ENCODE data around the gene CAMTA1. TPM values are rescaled to one million over a fixed set of nuclear protein-coding genes. Genes with fewer than 3 reads are reported as not detected.

The CAMTA1 gene
- total and polyA plus RNA-seq, 4 donors, result 18.0 to 93.5 (median 35.8) TPM

DNA sequence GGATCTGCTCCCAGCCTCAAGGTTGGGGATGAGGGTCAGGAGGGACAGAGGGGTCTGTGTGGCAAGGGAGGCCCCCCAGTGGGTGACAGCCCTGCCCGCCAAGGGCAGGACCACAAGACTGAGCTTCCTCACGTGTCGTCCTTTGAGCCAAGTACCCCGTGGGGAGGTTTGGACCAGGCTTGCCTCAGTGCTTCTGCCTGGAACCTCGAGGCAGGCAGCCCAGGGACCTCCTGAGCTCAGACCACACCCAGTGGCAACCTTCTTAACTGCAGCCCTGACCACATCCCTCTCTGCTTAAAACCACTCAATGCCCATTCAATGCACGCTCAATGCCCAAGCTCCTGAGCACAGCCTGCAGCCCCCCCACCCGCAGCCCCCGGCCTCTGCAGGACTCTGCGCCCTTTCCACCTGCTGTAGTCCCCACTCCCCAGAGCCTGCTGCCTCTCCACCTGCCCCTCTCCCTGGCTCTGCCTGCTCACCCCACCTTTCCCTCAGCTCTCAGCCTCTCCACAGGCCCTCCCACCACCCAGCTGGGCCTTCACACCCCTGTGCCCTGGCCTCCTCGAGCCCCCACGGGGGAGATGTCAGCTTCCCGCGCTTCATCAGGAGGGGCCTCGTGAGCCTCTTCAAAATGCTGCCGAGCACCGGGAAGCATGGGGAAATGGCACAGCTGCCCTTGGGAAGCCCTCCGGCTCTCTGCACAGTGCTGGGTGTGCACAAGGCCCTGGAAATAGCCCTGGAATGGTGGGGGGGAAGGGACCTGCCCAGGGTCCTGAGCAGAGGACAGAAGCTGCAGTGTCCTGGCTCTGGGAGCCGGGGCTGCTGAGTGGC lies 856.5 kb downstream of the CAMTA1 start (continued):
- TF ChIP-seq, protein P1, sequence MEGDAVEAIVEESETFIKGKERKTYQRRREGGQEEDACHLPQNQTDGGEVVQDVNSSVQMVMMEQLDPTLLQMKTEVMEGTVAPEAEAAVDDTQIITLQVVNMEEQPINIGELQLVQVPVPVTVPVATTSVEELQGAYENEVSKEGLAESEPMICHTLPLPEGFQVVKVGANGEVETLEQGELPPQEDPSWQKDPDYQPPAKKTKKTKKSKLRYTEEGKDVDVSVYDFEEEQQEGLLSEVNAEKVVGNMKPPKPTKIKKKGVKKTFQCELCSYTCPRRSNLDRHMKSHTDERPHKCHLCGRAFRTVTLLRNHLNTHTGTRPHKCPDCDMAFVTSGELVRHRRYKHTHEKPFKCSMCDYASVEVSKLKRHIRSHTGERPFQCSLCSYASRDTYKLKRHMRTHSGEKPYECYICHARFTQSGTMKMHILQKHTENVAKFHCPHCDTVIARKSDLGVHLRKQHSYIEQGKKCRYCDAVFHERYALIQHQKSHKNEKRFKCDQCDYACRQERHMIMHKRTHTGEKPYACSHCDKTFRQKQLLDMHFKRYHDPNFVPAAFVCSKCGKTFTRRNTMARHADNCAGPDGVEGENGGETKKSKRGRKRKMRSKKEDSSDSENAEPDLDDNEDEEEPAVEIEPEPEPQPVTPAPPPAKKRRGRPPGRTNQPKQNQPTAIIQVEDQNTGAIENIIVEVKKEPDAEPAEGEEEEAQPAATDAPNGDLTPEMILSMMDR (IDR thresholded peaks at IDR 0.05; ENCODE audit: low read depth, low read length, missing input control), result no peak
- TF ChIP-seq GABPA (IDR thresholded peaks at IDR 0.05 in 1 of 2, conservative IDR thresholded peaks at IDR 0.05 in 1 of 2), result no peak

DNA sequence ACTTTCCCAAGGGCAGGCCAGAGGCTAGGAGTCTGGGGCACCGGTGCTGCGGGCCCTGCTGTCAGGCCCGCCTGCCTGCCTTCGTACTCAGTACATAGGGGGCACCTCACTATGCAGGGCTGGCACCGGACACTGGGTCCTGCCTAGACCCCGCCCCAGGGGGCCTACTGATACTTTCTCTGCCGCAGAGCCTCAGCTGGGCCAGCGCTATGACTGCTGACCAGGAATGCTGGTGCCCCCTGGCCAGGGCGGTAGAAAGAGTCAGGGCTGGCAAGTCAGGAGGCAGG lies 857.1 kb downstream of the CAMTA1 start:
- H3K27ac ChIP-seq (ENCODE audit: low read depth in 1 of 2, low read length in 2 of 2), result no peak overlapping the region
- H3K9me3 ChIP-seq (ENCODE audit: control insufficient read depth in 4 of 4, low read length in 3 of 4), result no peaks in the 10 kb centered on the region
- no peaks in the 10 kb centered on the region for H3K36me3 ChIP-seq (ENCODE audit: control insufficient read depth in 4 of 4, insufficient read depth in 3 of 4, low read depth in 1 of 4, low read length in 3 of 4)
- DNase-seq (ENCODE audit: low spot score), result no peak
- WGBS, result 89% methylated on average over 9 of the region's 9 CpGs
- no peak overlapping the region for H3K9ac ChIP-seq (ENCODE audit: low read depth in 1 of 2, low read length in 2 of 2)
- TF ChIP-seq HNF4A (conservative IDR thresholded peaks at IDR 0.05), result no peak
- no peak for TF ChIP-seq GABPA (IDR thresholded peaks at IDR 0.05 in 1 of 2, conservative IDR thresholded peaks at IDR 0.05 in 1 of 2)
- TF ChIP-seq FOXA1 (IDR thresholded peaks at IDR 0.05), result no peak
- TF ChIP-seq, protein P2, sequence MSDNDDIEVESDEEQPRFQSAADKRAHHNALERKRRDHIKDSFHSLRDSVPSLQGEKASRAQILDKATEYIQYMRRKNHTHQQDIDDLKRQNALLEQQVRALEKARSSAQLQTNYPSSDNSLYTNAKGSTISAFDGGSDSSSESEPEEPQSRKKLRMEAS (IDR thresholded peaks at IDR 0.05), result no peak
- TF ChIP-seq RXRA (IDR thresholded peaks at IDR 0.05), result no peak
- TF ChIP-seq FOXA2 (IDR thresholded peaks at IDR 0.05), result no peak
- no peaks in the 10 kb centered on the region for H3K27me3 ChIP-seq (ENCODE audit: control insufficient read depth in 4 of 4, insufficient read depth in 4 of 4, low read length in 3 of 4)
- H3K4me1 ChIP-seq (ENCODE audit: control insufficient read depth in 4 of 4, insufficient read depth in 4 of 4, low read length in 3 of 4), result peaks cover 0 to 11% (median 5%) of the 10 kb centered on the region in 4 donors
- no peak overlapping the region for H3K4me3 ChIP-seq (ENCODE audit: low read depth in 1 of 3, low read length in 3 of 3)

DNA sequence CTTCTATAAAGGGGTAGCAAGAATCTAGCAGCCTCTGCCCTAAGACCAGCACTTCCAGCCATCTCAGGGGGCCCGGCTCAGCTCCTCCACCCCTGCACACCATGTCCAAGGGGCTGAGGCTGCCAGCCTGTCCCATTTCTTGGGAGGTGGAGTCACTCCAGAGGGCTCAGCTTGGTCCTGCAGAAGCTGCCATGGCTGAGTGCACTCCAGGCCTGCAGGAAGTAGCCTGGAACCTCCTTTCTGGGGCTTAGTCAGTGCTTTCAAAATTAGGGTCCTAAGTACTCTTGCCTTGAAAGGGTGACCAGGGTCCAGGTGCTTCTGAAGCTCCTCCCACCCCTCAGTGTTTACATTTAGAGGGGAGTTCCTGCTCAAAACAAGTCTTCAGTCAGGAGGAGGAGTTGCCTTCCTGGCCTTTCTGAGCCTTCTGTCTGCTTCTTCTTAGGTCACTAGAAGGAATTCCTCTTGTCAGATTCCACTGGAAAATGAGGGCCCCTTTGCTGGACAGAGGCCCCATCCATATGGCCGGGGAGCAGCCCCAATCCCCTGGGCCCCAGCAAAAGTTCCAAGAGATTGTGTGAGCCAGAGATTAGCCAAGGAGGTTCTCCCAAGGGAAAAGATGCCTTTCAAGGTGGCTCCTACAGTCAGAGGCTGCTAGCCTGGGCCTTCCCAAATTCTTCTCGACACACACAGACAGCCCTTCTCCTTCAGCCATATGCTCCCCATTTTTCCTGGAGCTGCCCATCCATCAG lies 857.7 kb downstream of the CAMTA1 start:
- no peak for DNase-seq (ENCODE audit: low spot score)
- WGBS, result 87% methylated on average over 3 of the region's 3 CpGs
- TF ChIP-seq GABPA (IDR thresholded peaks at IDR 0.05 in 1 of 2, conservative IDR thresholded peaks at IDR 0.05 in 1 of 2), result no peak
- TF ChIP-seq JUND (IDR thresholded peaks at IDR 0.05), result no peak
- TF ChIP-seq, protein P1 (IDR thresholded peaks at IDR 0.05; ENCODE audit: low read depth, low read length, missing input control), result no peak
- TF ChIP-seq, protein P3, sequence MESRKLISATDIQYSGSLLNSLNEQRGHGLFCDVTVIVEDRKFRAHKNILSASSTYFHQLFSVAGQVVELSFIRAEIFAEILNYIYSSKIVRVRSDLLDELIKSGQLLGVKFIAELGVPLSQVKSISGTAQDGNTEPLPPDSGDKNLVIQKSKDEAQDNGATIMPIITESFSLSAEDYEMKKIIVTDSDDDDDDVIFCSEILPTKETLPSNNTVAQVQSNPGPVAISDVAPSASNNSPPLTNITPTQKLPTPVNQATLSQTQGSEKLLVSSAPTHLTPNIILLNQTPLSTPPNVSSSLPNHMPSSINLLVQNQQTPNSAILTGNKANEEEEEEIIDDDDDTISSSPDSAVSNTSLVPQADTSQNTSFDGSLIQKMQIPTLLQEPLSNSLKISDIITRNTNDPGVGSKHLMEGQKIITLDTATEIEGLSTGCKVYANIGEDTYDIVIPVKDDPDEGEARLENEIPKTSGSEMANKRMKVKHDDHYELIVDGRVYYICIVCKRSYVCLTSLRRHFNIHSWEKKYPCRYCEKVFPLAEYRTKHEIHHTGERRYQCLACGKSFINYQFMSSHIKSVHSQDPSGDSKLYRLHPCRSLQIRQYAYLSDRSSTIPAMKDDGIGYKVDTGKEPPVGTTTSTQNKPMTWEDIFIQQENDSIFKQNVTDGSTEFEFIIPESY (IDR thresholded peaks at IDR 0.05), result no peak
- TF ChIP-seq HNF4A (conservative IDR thresholded peaks at IDR 0.05), result no peak
- no peak for TF ChIP-seq SP1 (IDR thresholded peaks at IDR 0.05)
- TF ChIP-seq, protein P4, sequence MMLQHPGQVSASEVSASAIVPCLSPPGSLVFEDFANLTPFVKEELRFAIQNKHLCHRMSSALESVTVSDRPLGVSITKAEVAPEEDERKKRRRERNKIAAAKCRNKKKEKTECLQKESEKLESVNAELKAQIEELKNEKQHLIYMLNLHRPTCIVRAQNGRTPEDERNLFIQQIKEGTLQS (IDR thresholded peaks at IDR 0.05), result no peak
- TF ChIP-seq HNF4G (IDR thresholded peaks at IDR 0.05), result no peak
- no peak for TF ChIP-seq RAD21 (IDR thresholded peaks at IDR 0.05)
- no peak for TF ChIP-seq YY1 (IDR thresholded peaks at IDR 0.05)
- TF ChIP-seq NR2F2 (IDR thresholded peaks at IDR 0.05), result no peak
- no peak for TF ChIP-seq RXRA (IDR thresholded peaks at IDR 0.05)
- no peak for TF ChIP-seq FOXA2 (IDR thresholded peaks at IDR 0.05)
- TF ChIP-seq, protein P5, sequence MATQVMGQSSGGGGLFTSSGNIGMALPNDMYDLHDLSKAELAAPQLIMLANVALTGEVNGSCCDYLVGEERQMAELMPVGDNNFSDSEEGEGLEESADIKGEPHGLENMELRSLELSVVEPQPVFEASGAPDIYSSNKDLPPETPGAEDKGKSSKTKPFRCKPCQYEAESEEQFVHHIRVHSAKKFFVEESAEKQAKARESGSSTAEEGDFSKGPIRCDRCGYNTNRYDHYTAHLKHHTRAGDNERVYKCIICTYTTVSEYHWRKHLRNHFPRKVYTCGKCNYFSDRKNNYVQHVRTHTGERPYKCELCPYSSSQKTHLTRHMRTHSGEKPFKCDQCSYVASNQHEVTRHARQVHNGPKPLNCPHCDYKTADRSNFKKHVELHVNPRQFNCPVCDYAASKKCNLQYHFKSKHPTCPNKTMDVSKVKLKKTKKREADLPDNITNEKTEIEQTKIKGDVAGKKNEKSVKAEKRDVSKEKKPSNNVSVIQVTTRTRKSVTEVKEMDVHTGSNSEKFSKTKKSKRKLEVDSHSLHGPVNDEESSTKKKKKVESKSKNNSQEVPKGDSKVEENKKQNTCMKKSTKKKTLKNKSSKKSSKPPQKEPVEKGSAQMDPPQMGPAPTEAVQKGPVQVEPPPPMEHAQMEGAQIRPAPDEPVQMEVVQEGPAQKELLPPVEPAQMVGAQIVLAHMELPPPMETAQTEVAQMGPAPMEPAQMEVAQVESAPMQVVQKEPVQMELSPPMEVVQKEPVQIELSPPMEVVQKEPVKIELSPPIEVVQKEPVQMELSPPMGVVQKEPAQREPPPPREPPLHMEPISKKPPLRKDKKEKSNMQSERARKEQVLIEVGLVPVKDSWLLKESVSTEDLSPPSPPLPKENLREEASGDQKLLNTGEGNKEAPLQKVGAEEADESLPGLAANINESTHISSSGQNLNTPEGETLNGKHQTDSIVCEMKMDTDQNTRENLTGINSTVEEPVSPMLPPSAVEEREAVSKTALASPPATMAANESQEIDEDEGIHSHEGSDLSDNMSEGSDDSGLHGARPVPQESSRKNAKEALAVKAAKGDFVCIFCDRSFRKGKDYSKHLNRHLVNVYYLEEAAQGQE (IDR thresholded peaks at IDR 0.05), result no peak
- no peak for TF ChIP-seq TAF1 (conservative IDR thresholded peaks at IDR 0.05)
- TF ChIP-seq, protein P2 (IDR thresholded peaks at IDR 0.05), result no peak
- no peaks in the 10 kb centered on the region for H3K36me3 ChIP-seq (ENCODE audit: control insufficient read depth in 4 of 4, insufficient read depth in 3 of 4, low read depth in 1 of 4, low read length in 3 of 4)
- H3K4me1 ChIP-seq (ENCODE audit: control insufficient read depth in 4 of 4, insufficient read depth in 4 of 4, low read length in 3 of 4), result peaks cover 0 to 11% (median 5%) of the 10 kb centered on the region in 4 donors
- H3K9me3 ChIP-seq (ENCODE audit: control insufficient read depth in 4 of 4, low read length in 3 of 4), result no peaks in the 10 kb centered on the region
- no peaks in the 10 kb centered on the region for H3K27me3 ChIP-seq (ENCODE audit: control insufficient read depth in 4 of 4, insufficient read depth in 4 of 4, low read length in 3 of 4)
- no peak overlapping the region for H3K4me3 ChIP-seq (ENCODE audit: low read depth in 1 of 3, low read length in 3 of 3)
- no peak overlapping the region for H3K9ac ChIP-seq (ENCODE audit: low read depth in 1 of 2, low read length in 2 of 2)
- H3K27ac ChIP-seq (ENCODE audit: low read depth in 1 of 2, low read length in 2 of 2), result no peak overlapping the region

All from liver (tissue), 9 donors.